ENCODE data around the gene SLFN12L. TPM values are rescaled to one million over a fixed set of nuclear protein-coding genes. Genes with fewer than 3 reads are reported as not detected.

Gene SLFN12L
- total RNA-seq, 2 donors from 2014 or later = 0.22 to 0.59 TPM

DNA sequence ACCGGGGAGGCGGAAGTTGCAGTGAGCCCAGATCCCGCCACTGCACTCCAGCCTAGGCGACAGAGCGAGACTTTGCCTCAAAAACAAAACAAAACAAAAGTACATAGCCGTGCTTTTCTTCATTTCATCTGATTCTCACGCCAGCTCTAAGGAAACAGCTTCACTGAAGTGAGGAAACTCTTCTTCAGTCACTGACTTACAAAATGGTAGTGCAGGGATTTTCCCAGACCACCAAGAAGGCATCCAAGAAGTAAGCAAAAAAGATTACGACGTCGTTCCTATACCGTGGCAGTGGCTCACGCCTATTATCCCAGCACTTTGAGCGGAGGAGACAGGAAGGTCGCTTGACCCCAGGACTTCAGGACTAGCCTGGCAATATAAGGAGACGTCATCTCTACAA lies 48.5 kb downstream of the SLFN12L start:
- H3K36me3 ChIP-seq = no peaks in the 10 kb centered on the region
- no peak overlapping the region for H3K4me3 ChIP-seq
- no peak overlapping the region for H3K27ac ChIP-seq
- H3K9me3 ChIP-seq = no peaks in the 10 kb centered on the region
- DNase-seq (ENCODE audit: low spot score) = no peak
- H3K27me3 ChIP-seq = peaks cover 0 to 17% of the 10 kb centered on the region in 2 donors
- TF ChIP-seq, protein P1, sequence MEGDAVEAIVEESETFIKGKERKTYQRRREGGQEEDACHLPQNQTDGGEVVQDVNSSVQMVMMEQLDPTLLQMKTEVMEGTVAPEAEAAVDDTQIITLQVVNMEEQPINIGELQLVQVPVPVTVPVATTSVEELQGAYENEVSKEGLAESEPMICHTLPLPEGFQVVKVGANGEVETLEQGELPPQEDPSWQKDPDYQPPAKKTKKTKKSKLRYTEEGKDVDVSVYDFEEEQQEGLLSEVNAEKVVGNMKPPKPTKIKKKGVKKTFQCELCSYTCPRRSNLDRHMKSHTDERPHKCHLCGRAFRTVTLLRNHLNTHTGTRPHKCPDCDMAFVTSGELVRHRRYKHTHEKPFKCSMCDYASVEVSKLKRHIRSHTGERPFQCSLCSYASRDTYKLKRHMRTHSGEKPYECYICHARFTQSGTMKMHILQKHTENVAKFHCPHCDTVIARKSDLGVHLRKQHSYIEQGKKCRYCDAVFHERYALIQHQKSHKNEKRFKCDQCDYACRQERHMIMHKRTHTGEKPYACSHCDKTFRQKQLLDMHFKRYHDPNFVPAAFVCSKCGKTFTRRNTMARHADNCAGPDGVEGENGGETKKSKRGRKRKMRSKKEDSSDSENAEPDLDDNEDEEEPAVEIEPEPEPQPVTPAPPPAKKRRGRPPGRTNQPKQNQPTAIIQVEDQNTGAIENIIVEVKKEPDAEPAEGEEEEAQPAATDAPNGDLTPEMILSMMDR (IDR thresholded peaks at IDR 0.05) = no peak
- H3K4me1 ChIP-seq = peaks cover 0 to 20% of the 10 kb centered on the region in 2 donors

- DNase-seq (ENCODE audit: low spot score) = peak; percentile 68
- Histone ChIP-seq H3K4me3 (peak overlapping the region; percentile 39 to 57), H3K27ac (peak overlapping the region; percentile 35 to 49), H3K9me3 (no peaks in the 10 kb centered on the region), H3K4me1 (peaks cover 0 to 20% of the 10 kb centered on the region in 2 donors), H3K27me3 (peaks cover 0 to 13% of the 10 kb centered on the region in 2 donors), H3K36me3 (no peaks in the 10 kb centered on the region)
- TF ChIP-seq, protein P1 (IDR thresholded peaks at IDR 0.05) = no peak
Measured at GRCh38 chr17:35486920-35487732, 50.4 kb downstream of the SLFN12L start.

GRCh38 chr17:35479271-35479670 lies 58.2 kb downstream of the SLFN12L start:
- no peaks in the 10 kb centered on the region for H3K27me3 ChIP-seq
- TF ChIP-seq, protein P1 (IDR thresholded peaks at IDR 0.05) = no peak

DNA sequence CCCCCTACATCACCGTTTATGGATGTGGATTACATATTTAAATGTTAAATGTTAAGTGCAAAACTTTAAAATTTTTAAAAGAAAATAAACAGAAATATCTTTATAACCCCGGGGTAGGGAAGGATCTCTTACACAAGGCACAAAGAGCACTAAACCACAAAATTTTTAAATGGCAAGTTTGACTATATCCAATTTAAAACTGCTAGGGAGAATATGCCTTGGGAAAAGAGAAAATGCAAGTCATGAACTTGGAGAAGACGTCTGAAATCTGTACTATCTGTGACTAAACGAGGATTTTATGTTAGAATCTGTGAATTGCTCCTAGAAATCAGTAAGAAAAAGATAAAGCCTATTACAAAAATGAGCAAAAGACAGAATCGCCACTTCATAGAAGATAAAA lies 60.2 kb downstream of the SLFN12L start:
- TF ChIP-seq, protein P1 (IDR thresholded peaks at IDR 0.05) = no peak
- H3K9me3 ChIP-seq = peaks cover 0 to 4% of the 10 kb centered on the region in 2 donors
- H3K27ac ChIP-seq = no peak overlapping the region
- no peaks in the 10 kb centered on the region for H3K27me3 ChIP-seq
- H3K4me1 ChIP-seq = no peaks in the 10 kb centered on the region
- no peaks in the 10 kb centered on the region for H3K36me3 ChIP-seq
- DNase-seq (ENCODE audit: low spot score) = no peak
- H3K4me3 ChIP-seq = no peak overlapping the region

More at GRCh38 chr17:35479271-35479670, 58.2 kb downstream of the SLFN12L start:
- Histone ChIP-seq H3K9me3 (peaks cover 0 to 4% of the 10 kb centered on the region in 2 donors), H3K36me3 (no peaks in the 10 kb centered on the region), H3K4me3 (no peak overlapping the region), H3K4me1 (no peaks in the 10 kb centered on the region), H3K27ac (no peak overlapping the region)
- no peak for DNase-seq (ENCODE audit: low spot score)

DNA sequence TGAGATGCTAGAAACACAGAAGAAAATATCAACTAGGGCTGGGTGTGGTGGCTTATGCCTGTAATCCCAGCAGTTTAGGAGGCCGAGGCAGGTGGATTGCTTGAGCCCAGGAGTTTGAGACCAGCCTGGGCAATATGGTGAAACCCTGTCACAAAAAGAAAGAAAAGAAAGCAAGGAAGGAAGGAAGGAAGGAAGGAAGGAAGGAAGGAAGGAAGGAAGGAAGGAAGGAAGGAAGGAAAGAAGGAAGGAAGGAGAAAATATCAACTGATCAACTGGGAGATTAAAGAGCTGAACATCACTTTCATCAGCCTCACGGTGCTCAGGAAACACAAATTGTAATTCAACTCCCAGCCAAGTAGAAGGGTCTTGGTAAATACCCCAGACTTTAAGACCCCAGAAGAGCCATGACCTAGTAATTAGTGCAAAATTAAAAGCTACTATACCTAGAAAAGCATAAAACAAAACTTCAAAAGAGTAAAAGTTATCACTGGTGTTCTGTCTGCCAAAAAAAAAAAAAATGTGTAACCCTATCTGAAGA lies 61.1 kb downstream of the SLFN12L start:
- Histone ChIP-seq H3K27me3 (no peaks in the 10 kb centered on the region), H3K9me3 (peaks cover 0 to 4% of the 10 kb centered on the region in 2 donors), H3K4me3 (no peak overlapping the region), H3K36me3 (no peaks in the 10 kb centered on the region), H3K27ac (no peak overlapping the region), H3K4me1 (no peaks in the 10 kb centered on the region)
- DNase-seq (ENCODE audit: low spot score) = no peak
- TF ChIP-seq, protein P1 (IDR thresholded peaks at IDR 0.05) = no peak
